HepG2 (cell line): ENCODE measurements around the gene CCDC57. TPM values are rescaled to one million over a fixed set of nuclear protein-coding genes. Genes with fewer than 3 reads are reported as not detected.

ENCODE experiments used
- CREB3 ChIP-seq: sonication (generic); formaldehyde crosslinking; IDR thresholded peaks from 2 replicates; pipeline ENCODE4 v1.5.0; 2020; ENCODE audit warnings: missing genetic modification reagents
- ELF1 ChIP-seq: sonication (generic); formaldehyde crosslinking; IDR thresholded peaks from 2 replicates; pipeline ENCODE4 v1.4.0; 2020; ENCODE audit warnings: missing genetic modification reagents
- FOSL2 ChIP-seq: sonication (generic); formaldehyde crosslinking; IDR thresholded peaks from 2 replicates; pipeline ENCODE4 v1.4.0; 2020; ENCODE audit warnings: missing genetic modification reagents
- GATAD1 ChIP-seq: IDR thresholded peaks from 2 replicates; pipeline ENCODE4 v1.6.1; 2016; ENCODE audit warnings: missing genetic modification reagents, missing compliant biosample characterization
- JUNB ChIP-seq: sonication (generic); formaldehyde crosslinking; IDR thresholded peaks from 2 replicates; pipeline ENCODE4 v1.8.0; 2022; ENCODE audit warnings: missing genetic modification reagents, mild to moderate bottlenecking, borderline replicate concordance
- KDM1A ChIP-seq: IDR thresholded peaks from 2 replicates; pipeline ENCODE4 v1.6.1; 2016; ENCODE audit warnings: missing compliant biosample characterization
- NFKB2 ChIP-seq: sonication (generic); formaldehyde crosslinking; IDR thresholded peaks from 2 replicates; pipeline ENCODE4 v1.4.0; 2020; ENCODE audit warnings: missing genetic modification reagents, borderline replicate concordance
- PHF8 ChIP-seq: sonication (generic); formaldehyde crosslinking; IDR thresholded peaks from 2 replicates; pipeline ENCODE4 v1.5.0; 2020; ENCODE audit warnings: missing genetic modification reagents
- SMAD3 ChIP-seq: sonication (generic); formaldehyde crosslinking; IDR thresholded peaks from 2 replicates; pipeline ENCODE4 v1.4.0; 2020; ENCODE audit warnings: missing genetic modification reagents
- ZBTB25 ChIP-seq: IDR thresholded peaks from 2 replicates; pipeline ENCODE4 v1.6.1; 2018; ENCODE audit warnings: missing genetic modification reagents
- ZFYVE20 ChIP-seq: sonication (generic); formaldehyde crosslinking; IDR thresholded peaks from 2 replicates; pipeline ENCODE4 v1.8.0; 2023; ENCODE audit warnings: low read depth, mild to moderate bottlenecking, moderate library complexity, missing genetic modification reagents, borderline replicate concordance
- ZNF557 ChIP-seq: sonication (generic); formaldehyde crosslinking; IDR thresholded peaks from 2 replicates; pipeline ENCODE4 v1.4.0; 2020; ENCODE audit warnings: missing genetic modification reagents
- ZNF577 ChIP-seq: sonication (generic); formaldehyde crosslinking; IDR thresholded peaks from 2 replicates; pipeline ENCODE4 v1.4.0; 2020; ENCODE audit warnings: mild to moderate bottlenecking, low read depth, missing genetic modification reagents, borderline replicate concordance
- ZNF703 ChIP-seq: sonication (generic); formaldehyde crosslinking; IDR thresholded peaks from 2 replicates; pipeline ENCODE4 v1.5.1; 2020; ENCODE audit warnings: missing genetic modification reagents, mild to moderate bottlenecking, moderate library complexity, borderline replicate concordance
- ZNF83 ChIP-seq: sonication (generic); formaldehyde crosslinking; IDR thresholded peaks from 2 replicates; pipeline ENCODE4 v1.4.0; 2020; ENCODE audit warnings: missing genetic modification reagents, mild to moderate bottlenecking, borderline replicate concordance
- polyA plus RNA-seq, 8 experiments: library from polyadenylated mRNA; depleted of rRNA in 3 of 8; stranded (reverse) in 7 of 8; unstranded in 1 of 8; fragments of >200 nt; fragmentation: Illumina TruSeq in 4 of 8; extraction: Trizol in 4 of 8; gene quantifications; 2 replicates each; pipeline versions ENCODE4 v1.2.1 to v1.2.3, GENCODE V29; 2011 to 2016; ENCODE audit warnings: low read depth in 4 of 8, missing spikeins in 1 of 8, mixed read lengths in 1 of 8; ENCODE audit not compliant: insufficient read depth in 1 of 8
- total RNA-seq, 5 experiments: library from RNA; depleted of rRNA; stranded (reverse); fragments of >200 nt; fragmentation: Illumina TruSeq; extraction: Trizol; gene quantifications; 2 replicates each; pipeline ENCODE4 v1.2.3, GENCODE V29; 2016; ENCODE audit warnings: low read depth in 1 of 5
- TF ChIP-seq, protein P1 (sequence below): sonication (generic); formaldehyde crosslinking; conservative IDR thresholded peaks from 2 replicates; pipeline ENCODE4 v1.4.0; 2020; ENCODE audit warnings: missing genetic modification reagents
- TF ChIP-seq, protein P2 (sequence below), 2 experiments: IDR thresholded peaks; 2 replicates each; pipeline ENCODE4 v1.6.1; 2011 to 2012; ENCODE audit warnings: low read length in 2 of 2, borderline replicate concordance in 1 of 2, low read depth in 1 of 2, mild to moderate bottlenecking in 1 of 2, moderate library complexity in 1 of 2
- TF ChIP-seq, protein P3 (sequence below): sonication (generic); formaldehyde crosslinking; IDR thresholded peaks from 2 replicates; pipeline ENCODE4 v1.8.0; 2022; ENCODE audit warnings: mild to moderate bottlenecking, missing genetic modification reagents; ENCODE audit not compliant: insufficient replicate concordance

CCDC57 gene
- total and polyA plus RNA-seq, 2 of the 13 experiments (the other 11 are each of a cell fraction or from before 2014, with no cell fraction given): 59.3 to 59.9 TPM

- TF ChIP-seq, protein P1, sequence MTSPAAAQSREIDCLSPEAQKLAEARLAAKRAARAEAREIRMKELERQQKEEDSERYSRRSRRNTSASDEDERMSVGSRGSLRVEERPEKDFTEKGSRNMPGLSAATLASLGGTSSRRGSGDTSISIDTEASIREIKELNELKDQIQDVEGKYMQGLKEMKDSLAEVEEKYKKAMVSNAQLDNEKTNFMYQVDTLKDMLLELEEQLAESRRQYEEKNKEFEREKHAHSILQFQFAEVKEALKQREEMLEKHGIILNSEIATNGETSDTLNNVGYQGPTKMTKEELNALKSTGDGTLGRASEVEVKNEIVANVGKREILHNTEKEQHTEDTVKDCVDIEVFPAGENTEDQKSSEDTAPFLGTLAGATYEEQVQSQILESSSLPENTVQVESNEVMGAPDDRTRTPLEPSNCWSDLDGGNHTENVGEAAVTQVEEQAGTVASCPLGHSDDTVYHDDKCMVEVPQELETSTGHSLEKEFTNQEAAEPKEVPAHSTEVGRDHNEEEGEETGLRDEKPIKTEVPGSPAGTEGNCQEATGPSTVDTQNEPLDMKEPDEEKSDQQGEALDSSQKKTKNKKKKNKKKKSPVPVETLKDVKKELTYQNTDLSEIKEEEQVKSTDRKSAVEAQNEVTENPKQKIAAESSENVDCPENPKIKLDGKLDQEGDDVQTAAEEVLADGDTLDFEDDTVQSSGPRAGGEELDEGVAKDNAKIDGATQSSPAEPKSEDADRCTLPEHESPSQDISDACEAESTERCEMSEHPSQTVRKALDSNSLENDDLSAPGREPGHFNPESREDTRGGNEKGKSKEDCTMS: no peak
- TF ChIP-seq NFKB2 (CRISPR knock-in tag): peak; percentile 45; the same call in 1 of the 2 replicates
- TF ChIP-seq JUNB: no peak
- no peak for TF ChIP-seq CREB3 (CRISPR knock-in tag)
- TF ChIP-seq, protein P2, sequence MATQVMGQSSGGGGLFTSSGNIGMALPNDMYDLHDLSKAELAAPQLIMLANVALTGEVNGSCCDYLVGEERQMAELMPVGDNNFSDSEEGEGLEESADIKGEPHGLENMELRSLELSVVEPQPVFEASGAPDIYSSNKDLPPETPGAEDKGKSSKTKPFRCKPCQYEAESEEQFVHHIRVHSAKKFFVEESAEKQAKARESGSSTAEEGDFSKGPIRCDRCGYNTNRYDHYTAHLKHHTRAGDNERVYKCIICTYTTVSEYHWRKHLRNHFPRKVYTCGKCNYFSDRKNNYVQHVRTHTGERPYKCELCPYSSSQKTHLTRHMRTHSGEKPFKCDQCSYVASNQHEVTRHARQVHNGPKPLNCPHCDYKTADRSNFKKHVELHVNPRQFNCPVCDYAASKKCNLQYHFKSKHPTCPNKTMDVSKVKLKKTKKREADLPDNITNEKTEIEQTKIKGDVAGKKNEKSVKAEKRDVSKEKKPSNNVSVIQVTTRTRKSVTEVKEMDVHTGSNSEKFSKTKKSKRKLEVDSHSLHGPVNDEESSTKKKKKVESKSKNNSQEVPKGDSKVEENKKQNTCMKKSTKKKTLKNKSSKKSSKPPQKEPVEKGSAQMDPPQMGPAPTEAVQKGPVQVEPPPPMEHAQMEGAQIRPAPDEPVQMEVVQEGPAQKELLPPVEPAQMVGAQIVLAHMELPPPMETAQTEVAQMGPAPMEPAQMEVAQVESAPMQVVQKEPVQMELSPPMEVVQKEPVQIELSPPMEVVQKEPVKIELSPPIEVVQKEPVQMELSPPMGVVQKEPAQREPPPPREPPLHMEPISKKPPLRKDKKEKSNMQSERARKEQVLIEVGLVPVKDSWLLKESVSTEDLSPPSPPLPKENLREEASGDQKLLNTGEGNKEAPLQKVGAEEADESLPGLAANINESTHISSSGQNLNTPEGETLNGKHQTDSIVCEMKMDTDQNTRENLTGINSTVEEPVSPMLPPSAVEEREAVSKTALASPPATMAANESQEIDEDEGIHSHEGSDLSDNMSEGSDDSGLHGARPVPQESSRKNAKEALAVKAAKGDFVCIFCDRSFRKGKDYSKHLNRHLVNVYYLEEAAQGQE (IDR thresholded peaks at IDR 0.05; ENCODE audit: borderline replicate concordance in 1 of 2, low read depth in 1 of 2, low read length in 2 of 2): no peak
- TF ChIP-seq, protein P3, sequence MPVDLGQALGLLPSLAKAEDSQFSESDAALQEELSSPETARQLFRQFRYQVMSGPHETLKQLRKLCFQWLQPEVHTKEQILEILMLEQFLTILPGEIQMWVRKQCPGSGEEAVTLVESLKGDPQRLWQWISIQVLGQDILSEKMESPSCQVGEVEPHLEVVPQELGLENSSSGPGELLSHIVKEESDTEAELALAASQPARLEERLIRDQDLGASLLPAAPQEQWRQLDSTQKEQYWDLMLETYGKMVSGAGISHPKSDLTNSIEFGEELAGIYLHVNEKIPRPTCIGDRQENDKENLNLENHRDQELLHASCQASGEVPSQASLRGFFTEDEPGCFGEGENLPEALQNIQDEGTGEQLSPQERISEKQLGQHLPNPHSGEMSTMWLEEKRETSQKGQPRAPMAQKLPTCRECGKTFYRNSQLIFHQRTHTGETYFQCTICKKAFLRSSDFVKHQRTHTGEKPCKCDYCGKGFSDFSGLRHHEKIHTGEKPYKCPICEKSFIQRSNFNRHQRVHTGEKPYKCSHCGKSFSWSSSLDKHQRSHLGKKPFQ (CRISPR knock-in tag): no peak
- no peak for TF ChIP-seq ZFYVE20 (CRISPR knock-in tag)
- peak; percentile 33; the same call in 1 of the 2 replicates for TF ChIP-seq KDM1A (CRISPR knock-in tag)
- 0 out of 2 replicates have a peak, but pooled peaks have one; percentile 42 for TF ChIP-seq PHF8
- TF ChIP-seq ZNF557 (CRISPR knock-in tag): no peak
- TF ChIP-seq GATAD1 (CRISPR knock-in tag): peak; percentile 64; the same call in 1 of the 2 replicates
- TF ChIP-seq ZNF703 (CRISPR knock-in tag): 0 out of 2 replicates have a peak, but pooled peaks have one; percentile 55
- no peak for TF ChIP-seq ZNF577 (CRISPR knock-in tag)
- TF ChIP-seq ZBTB25: peak; percentile 81
- peak; percentile 98 for TF ChIP-seq ELF1 (CRISPR knock-in tag)
- TF ChIP-seq SMAD3 (CRISPR knock-in tag): 0 out of 2 replicates have a peak, but pooled peaks have one; percentile 50
- peak; percentile 77 for TF ChIP-seq FOSL2 (CRISPR knock-in tag)
- TF ChIP-seq ZNF83: no peak; the same call in 1 of the 2 replicates
Measured at GRCh38 chr17:82101767-82102679, 110.6 kb downstream of the CCDC57 start (continued).
